NCI-H2227 (cell line): ENCODE measurements around the gene NTRK3.

Source experiments
- DNase-seq: peaks from one replicate; lab custom pipeline; 2025; ENCODE audit not compliant: unreplicated experiment; lab: John Stamatoyannopoulos, UW

The NTRK3 gene

GRCh38 chr15:87949575-87950223 is 306.8 kb downstream of the NTRK3 start:
- DNase-seq = no peak

GRCh38 chr15:87949151-87949574 is 307.4 kb downstream of the NTRK3 start:
- DNase-seq = no peak

- no peak for DNase-seq
These were observed 309.0 kb downstream of the NTRK3 start for GRCh38 chr15:87947560-87947959.

- no peak for DNase-seq
These were observed 311.3 kb downstream of the NTRK3 start for GRCh38 chr15:87945246-87945645.

- no peak for DNase-seq
These were observed 311.8 kb downstream of the NTRK3 start for GRCh38 chr15:87944691-87945090.

GRCh38 chr15:87944050-87944449 is 312.5 kb downstream of the NTRK3 start:
- no peak for DNase-seq

GRCh38 chr15:87943626-87944025 is 312.9 kb downstream of the NTRK3 start:
- DNase-seq = no peak

GRCh38 chr15:87942316-87942715 is 314.2 kb downstream of the NTRK3 start:
- DNase-seq = no peak

- DNase-seq = no peak
These were observed 314.9 kb downstream of the NTRK3 start for GRCh38 chr15:87941606-87942005.

GRCh38 chr15:87940768-87941167 is 315.8 kb downstream of the NTRK3 start:
- DNase-seq = no peak

GRCh38 chr15:87939848-87940457 is 316.6 kb downstream of the NTRK3 start:
- no peak for DNase-seq

GRCh38 chr15:87938031-87938430 is 318.5 kb downstream of the NTRK3 start:
- DNase-seq = no peak

GRCh38 chr15:87935583-87935982 is 321.0 kb downstream of the NTRK3 start:
- DNase-seq = no peak

GRCh38 chr15:87931584-87931983 is 325.0 kb downstream of the NTRK3 start:
- no peak for DNase-seq

GRCh38 chr15:87930457-87930856 is 326.1 kb downstream of the NTRK3 start:
- DNase-seq = no peak

GRCh38 chr15:87929841-87930240 is 326.7 kb downstream of the NTRK3 start:
- DNase-seq = no peak

- DNase-seq = no peak
These were observed 332.1 kb downstream of the NTRK3 start for GRCh38 chr15:87924433-87924832.

- DNase-seq = no peak
These were observed 337.5 kb downstream of the NTRK3 start for GRCh38 chr15:87919064-87919463.

- no peak for DNase-seq
These were observed 339.1 kb downstream of the NTRK3 start for GRCh38 chr15:87917480-87917879.

- DNase-seq = no peak
These were observed 340.3 kb downstream of the NTRK3 start for GRCh38 chr15:87916208-87916607.

GRCh38 chr15:87910301-87910700 is 346.2 kb downstream of the NTRK3 start:
- DNase-seq = no peak

- DNase-seq = no peak
These were observed 348.7 kb downstream of the NTRK3 start for GRCh38 chr15:87907676-87908446.
